HTR-8/SVneo (cell line): Measurements from ENCODE around the gene VARS1.
A peak's percentile ranks its signal among the peaks of the same experiment; 100 is the strongest.
"Not testable (repeated sequence)": the region's sequence is repeated elsewhere in the genome, so short reads cannot be mapped to it uniquely, and the experiment has no call there.

ENCODE experiments used
- DNase-seq: peaks from one replicate; pipeline ENCODE4 v3.0.0; 2011; ENCODE audit warnings: low spot score, mixed read lengths; ENCODE audit not compliant: insufficient read length
- FAIRE-seq: peaks from 2 replicates; lab custom pipeline; 2011; peaks lifted over from hg19 to GRCh38; lab: Jason Lieb, UNC

The VARS1 gene

GRCh38 chr6:31796993-31797385, 1.4 kb upstream of the VARS1 start:
- DNase-seq (no peak), FAIRE-seq (no peak)

- FAIRE-seq (no peak), DNase-seq (no peak)
Observed at GRCh38 chr6:31794866-31795615, 511 bp downstream of the VARS1 start.

- DNase-seq (no peak), FAIRE-seq (no peak)
Observed at GRCh38 chr6:31794294-31794865, 1.2 kb downstream of the VARS1 start.

DNA sequence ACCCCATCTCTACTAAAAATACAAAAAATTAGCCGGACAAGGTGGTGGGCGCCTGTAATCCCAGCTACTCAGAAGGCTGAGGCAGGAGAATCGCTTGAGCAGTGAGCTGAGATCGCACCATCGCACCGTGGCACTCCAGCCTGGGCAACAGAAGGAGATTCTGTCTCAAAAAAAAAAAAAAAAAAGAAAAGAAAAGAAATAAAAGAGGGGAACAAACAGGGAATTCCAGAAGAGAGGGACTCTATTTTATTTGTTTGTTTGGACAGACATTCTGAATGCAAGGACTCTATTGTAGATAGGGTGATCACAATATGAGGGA, 1.7 kb downstream of the VARS1 start:
- not testable (repeated sequence) for FAIRE-seq, DNase-seq

GRCh38 chr6:31792761-31793171, 2.8 kb downstream of the VARS1 start:
- DNase-seq (no peak), FAIRE-seq (no peak)

GRCh38 chr6:31792090-31792374, 3.5 kb downstream of the VARS1 start:
- no peak for FAIRE-seq
- no peak for DNase-seq

GRCh38 chr6:31791324-31792089, 4.0 kb downstream of the VARS1 start:
- no peak for FAIRE-seq
- DNase-seq = peak; percentile 71

DNA sequence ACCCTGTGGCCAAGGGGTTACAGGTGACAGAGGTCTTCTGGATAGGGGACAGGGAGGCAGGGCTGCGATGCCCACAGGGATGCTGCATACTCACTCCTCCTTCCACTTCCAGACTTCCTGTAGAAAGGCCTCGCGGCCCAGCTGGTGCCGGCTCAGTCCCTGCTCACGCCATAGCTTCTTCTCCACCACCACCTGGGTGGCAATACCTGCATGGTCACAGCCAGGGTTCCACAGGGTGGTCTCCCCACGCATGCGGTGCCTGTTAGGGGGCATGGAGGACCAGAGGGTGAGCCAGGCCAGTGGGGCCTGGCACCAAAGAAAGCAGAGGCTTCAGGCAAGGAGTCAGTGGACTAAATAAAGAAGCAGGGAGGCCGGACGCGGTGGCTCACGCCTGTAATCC, 10.1 kb downstream of the VARS1 start:
- no peak for FAIRE-seq
- no peak for DNase-seq

GRCh38 chr6:31784098-31784925, 11.2 kb downstream of the VARS1 start:
- DNase-seq (no peak), FAIRE-seq (no peak)

GRCh38 chr6:31782126-31782855, 13.3 kb downstream of the VARS1 start:
- FAIRE-seq (no peak), DNase-seq (no peak)

DNA sequence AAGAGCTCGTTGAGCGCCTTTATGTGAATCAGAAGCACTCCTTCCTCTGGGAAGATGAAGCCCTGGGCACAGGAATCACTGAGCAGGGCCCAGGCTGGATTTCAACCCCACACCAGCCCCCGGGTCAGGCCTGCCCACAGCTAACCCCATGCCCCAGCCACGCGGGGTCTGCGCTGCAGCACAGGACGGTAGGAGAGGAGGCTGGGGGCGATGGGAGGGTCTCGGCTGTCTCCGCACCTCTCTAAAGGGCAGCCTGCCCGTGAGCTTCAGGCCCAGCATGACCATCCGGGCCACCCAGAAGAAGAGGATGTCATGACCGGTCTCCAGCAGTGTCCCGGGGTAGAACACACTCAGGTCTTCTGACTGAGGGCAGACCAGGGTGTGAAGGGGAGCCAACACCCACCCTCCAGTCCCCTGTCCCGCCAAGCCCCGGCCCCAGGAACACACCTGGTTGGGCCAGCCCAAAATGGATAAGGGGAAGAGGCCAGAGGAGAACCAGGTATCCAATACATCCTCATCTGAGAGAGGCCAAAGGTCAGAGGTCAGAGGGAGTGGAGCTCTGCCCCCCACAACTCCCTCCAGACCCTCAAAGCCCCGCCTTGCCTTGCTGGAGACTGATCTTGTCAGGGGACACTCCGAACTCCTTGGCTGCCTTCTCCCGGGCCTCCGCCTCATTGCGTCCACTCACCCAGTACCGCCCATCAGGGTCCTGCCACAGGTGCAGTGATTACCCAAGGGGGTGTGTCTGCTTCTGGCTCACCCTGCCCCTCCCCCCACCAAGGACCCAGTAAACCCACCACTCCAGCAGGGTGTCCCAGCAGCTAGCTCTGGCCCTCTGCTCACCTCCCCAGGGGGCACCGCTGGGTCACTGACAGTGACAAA, 14.1 kb downstream of the VARS1 start:
- FAIRE-seq (no peak), DNase-seq (no peak)

- FAIRE-seq = no peak
- no peak for DNase-seq
Observed at GRCh38 chr6:31780507-31781243, 14.9 kb downstream of the VARS1 start.

DNA sequence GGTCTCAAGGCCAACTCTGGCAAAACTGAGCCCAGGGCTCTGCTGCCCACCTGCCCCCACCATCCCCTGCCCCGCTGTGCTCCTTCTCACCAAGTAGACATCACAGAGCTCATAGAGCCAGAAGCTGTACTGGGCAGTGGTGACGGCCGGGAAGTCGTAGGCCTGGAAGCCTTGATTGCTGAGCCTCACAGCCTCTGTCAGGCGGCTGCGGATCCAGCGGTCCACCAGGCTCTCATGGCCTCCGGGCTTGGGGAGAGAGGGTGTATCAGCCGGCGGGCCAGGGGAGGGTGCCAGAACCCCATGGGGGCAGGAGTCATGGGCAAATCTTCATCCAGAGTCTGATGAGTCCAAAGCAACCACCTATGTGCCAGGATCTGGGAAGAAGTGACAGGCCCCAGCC, 15.6 kb downstream of the VARS1 start:
- no peak for FAIRE-seq
- DNase-seq = no peak

- FAIRE-seq (no peak), DNase-seq (no peak)
Observed at GRCh38 chr6:31778999-31779885, 16.3 kb downstream of the VARS1 start.

DNA sequence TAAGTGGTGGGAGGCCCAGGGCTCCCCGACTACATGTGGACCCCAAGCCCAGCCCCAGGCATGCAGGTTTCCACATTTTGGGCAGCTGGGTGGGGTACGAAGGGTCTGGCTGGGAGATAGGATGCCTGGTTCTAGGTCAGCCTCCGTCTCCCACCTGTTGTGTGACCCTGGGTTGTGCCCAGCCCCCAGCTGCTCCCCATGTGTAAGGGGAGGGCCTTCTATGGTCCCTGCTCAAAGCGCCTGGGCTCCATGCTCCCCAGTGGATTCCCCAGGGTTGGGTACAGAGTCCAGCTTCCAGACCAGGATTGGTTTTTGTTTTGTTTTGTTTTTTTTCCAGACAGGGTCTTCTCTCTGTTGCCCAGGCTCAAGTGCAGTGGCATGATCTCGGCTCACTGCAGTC, 17.4 kb downstream of the VARS1 start:
- FAIRE-seq (no peak), DNase-seq (no peak)

GRCh38 chr6:31777667-31778050, 17.9 kb downstream of the VARS1 start:
- DNase-seq = no peak
- no peak for FAIRE-seq

DNA sequence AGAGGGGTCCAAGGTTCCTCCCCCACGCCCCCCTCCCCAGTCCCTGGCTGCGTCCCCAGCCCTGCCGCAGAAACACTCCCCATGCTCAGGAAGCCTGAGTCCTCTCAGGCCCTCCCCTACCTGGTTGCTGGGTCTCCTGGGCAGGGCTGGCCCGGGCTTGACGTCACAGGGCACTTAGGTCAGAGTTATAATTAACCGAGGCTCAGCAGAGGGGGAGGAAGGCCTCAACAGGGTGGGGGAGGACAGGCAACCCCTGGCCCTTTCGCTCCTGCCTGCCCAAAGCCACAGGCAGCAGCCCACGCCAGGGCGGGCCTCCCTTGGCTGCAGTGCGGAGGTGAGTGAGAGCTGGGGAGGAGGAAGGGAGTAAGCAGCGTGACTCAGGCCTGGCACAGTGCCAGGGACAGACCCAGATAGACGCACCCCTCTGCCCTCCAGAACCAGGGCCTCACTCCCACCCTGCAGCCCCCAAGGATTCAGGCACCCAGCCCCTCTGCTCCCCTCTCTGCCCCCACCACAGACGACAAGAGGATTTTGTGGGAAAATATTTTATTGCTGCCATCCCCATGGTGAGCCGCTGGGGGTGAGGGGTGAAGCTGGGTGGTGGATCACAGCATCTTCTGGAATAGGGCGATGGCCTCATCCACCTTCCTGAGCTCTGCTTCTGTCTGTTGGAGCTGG, 18.4 kb downstream of the VARS1 start, which contains the start of gene VWA7:
VWA7 (minus strand) TSS at position 340 of the 678 bp plus-strand sequence. CDS start 549 bp downstream, outside the sequence.
- DNase-seq (peak; percentile 85), FAIRE-seq (peak; percentile 94)
